ENCODE results near the gene TIMM44.

TIMM44 gene

DNA sequence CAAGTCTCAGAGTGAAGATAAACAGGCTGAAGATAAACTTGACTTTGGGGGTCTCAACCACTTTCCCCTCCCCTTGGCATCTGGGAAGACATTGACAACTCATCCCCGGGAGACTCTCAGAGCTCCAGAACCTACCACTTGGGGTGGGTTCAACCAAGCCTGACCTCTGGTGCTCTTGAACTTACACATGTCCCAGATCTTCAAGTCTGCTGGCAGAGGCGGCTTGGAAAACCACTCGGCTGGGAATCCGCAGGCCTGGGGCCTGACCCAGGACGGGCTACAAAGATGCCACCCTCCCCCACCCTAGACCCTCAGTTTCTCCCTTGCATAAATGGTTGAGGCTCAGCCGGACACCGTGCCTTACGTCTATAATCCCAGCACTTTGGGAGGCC lies 54.6 kb downstream of the TIMM44 start:
- peaks cover 4% of the 10 kb centered on the region; the same call in 1 of the 2 replicates for H3K27me3 ChIP-seq
- no peak for DNase-seq
- no peaks in the 10 kb centered on the region for H3K4me1 ChIP-seq
- no peaks in the 10 kb centered on the region for H3K36me3 ChIP-seq
- H3K4me3 ChIP-seq (ENCODE audit: low read depth, low read length): no peak overlapping the region
- TF ChIP-seq, protein P1, sequence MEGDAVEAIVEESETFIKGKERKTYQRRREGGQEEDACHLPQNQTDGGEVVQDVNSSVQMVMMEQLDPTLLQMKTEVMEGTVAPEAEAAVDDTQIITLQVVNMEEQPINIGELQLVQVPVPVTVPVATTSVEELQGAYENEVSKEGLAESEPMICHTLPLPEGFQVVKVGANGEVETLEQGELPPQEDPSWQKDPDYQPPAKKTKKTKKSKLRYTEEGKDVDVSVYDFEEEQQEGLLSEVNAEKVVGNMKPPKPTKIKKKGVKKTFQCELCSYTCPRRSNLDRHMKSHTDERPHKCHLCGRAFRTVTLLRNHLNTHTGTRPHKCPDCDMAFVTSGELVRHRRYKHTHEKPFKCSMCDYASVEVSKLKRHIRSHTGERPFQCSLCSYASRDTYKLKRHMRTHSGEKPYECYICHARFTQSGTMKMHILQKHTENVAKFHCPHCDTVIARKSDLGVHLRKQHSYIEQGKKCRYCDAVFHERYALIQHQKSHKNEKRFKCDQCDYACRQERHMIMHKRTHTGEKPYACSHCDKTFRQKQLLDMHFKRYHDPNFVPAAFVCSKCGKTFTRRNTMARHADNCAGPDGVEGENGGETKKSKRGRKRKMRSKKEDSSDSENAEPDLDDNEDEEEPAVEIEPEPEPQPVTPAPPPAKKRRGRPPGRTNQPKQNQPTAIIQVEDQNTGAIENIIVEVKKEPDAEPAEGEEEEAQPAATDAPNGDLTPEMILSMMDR (IDR thresholded peaks at IDR 0.05; ENCODE audit: low read depth, low read length): no peak
- H3K9me3 ChIP-seq: no peaks in the 10 kb centered on the region

DNA sequence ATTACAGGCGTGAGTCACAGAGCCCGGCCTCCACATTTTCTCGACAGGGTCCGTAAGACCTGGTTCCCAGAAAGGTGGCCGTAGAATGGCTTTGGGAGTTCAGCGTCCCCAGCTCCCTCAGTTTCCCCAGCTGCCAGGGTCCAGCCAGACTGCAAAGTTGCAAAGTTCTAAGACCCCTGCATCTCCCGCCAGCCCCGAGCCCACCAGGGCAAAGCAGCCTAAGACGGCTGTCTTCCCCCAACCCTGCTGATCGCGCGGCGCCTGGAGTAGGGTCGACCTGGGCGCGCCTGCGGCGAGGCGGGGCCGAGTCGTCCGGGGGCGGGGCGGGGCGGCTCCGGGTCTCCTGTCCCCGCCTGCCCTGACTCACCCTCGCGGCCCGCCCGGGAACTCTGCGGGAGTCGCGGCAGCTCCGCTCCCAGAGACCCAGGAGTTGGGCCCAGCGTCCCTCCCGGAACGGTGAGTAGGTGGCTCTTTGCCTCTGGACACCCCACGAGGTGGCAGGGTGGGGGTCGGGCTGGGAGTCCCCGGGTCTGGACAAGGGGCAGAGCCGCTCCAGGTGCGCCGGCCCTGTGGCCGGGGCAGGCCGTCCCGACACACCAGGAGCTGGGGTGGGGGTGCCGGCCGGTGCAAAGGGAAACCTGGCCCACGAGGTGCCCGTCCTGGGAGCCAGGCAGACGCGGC lies 55.2 kb downstream of the TIMM44 start, which contains the start of gene LRRC8E:
TSS of gene LRRC8E (plus strand) at position 366 of the 681 bp plus-strand sequence. CDS start 7,094 bp downstream, outside the sequence.
- Histone ChIP-seq H3K27me3 (peaks cover 4% of the 10 kb centered on the region; the same call in 1 of the 2 replicates), H3K4me3 (ENCODE audit: low read depth, low read length) (peak within 1 kb of the TSS; percentile 20; the same call in 1 of the 2 replicates), H3K9me3 (no peaks in the 10 kb centered on the region), H3K36me3 (no peaks in the 10 kb centered on the region), H3K4me1 (no peaks in the 10 kb centered on the region)
- TF ChIP-seq, protein P1 (IDR thresholded peaks at IDR 0.05; ENCODE audit: low read depth, low read length): no peak
- DNase-seq: peak; percentile 78

DNA sequence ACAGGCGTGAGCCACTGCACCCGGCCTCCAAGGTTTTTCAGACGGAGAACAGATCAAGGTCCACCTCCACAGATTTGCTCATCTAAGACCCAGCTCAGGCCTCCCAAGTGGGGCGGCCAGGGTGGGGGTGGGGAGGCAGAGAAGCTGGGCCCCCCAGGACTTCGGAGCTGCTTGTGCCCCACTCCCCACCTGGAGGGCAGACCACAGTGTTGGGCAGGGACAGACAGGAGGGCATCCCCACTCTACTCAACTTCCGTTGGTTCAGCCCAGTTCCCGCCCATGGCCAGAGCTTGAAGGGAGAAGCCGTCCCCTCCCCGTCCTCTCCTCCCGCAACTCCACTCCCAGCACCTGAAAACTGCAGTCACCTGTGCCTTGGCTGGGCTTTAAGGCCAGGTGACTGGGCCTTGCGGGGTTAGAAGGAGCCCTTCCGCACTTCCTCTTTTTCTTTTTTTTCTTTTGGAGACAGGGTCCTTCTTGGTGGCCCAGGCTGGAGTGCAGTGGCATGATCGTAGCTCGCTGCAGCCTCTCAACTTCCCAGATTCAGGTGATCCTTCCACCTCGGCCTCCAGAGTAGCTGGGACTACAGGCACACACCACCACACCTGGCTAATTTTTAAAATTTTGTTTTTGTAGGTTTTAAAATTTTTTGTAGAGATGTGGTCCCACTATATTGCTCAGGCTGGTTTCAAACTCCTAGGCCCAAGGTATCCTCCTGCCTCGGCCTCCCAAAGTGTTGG lies 55.9 kb downstream of the TIMM44 start:
- TF ChIP-seq, protein P1 (IDR thresholded peaks at IDR 0.05; ENCODE audit: low read depth, low read length): no peak
- H3K4me1 ChIP-seq: no peaks in the 10 kb centered on the region
- H3K9me3 ChIP-seq: no peaks in the 10 kb centered on the region
- H3K36me3 ChIP-seq: no peaks in the 10 kb centered on the region
- H3K27me3 ChIP-seq: peaks cover 4% of the 10 kb centered on the region; the same call in 1 of the 2 replicates
- no peak for DNase-seq
- H3K4me3 ChIP-seq (ENCODE audit: low read depth, low read length): no peak overlapping the region

DNA sequence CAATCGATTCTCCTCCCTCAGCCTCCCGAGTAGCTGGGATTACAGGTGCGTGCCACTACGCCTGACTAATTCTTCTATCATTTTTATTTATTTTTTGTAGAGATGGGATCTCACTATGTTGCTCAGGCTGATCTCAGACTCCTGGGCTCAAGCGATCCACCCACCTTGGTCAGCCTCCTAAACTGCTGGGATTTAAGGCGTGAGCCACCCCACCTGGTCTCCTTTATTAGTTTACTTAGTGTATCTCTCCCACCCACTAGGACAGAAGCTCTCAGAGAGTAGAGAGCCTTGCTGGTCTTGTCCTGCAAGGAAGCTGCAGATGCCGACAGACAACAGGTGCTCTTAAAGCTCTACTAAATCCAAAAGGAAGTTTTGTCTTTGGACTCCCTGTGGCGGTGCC lies 57.6 kb downstream of the TIMM44 start:
- DNase-seq: no peak
- TF ChIP-seq, protein P1 (IDR thresholded peaks at IDR 0.05; ENCODE audit: low read depth, low read length): no peak
- Histone ChIP-seq H3K4me3 (ENCODE audit: low read depth, low read length) (no peak overlapping the region), H3K27me3 (peaks cover 4% of the 10 kb centered on the region; the same call in 1 of the 2 replicates), H3K9me3 (no peaks in the 10 kb centered on the region), H3K36me3 (no peaks in the 10 kb centered on the region), H3K4me1 (no peaks in the 10 kb centered on the region)

DNA sequence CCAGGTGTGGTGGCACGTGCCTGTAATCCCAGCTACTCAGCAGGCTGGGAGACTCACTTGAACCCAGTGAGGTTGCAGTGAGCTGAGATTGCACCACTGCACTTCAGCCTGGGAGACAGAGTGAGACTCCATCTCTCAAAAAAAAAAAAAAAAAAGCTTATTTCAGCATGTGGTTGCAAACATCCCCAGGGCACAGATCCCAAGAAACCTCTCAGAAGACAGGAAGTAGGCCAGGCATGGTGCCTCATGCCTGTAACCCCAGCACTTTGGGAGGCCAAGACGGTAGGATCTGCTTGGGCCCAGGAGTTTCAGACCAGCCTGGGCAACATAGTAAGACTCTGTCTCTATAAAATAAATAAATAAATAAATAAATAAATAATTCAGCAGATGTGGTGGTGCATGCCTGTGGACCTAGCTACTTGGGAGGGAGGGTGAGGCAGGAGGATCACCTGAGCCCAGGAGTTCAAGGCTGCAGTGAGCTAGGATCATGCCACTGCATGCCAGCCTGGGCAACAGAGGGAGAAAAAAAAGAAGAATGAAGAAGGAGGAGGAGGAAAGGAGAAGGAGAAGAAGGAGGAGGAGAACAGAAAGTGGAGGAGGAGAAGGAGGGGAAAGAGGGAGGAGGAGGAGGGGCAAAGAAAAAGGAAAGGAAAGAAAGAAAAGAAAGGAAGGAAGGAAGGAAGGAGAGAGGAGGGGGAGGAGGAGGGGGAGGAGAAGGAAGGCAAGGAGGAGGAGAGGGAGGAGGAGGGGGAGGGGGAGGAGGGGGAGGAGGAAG lies 59.5 kb downstream of the TIMM44 start:
- Histone ChIP-seq H3K27me3 (peaks cover 4% of the 10 kb centered on the region; the same call in 1 of the 2 replicates), H3K4me3 (ENCODE audit: low read depth, low read length) (no peak overlapping the region), H3K36me3 (no peaks in the 10 kb centered on the region), H3K4me1 (no peaks in the 10 kb centered on the region), H3K9me3 (no peaks in the 10 kb centered on the region)
- TF ChIP-seq, protein P1 (IDR thresholded peaks at IDR 0.05; ENCODE audit: low read depth, low read length): no peak
- DNase-seq: no peak
